Hematopoietic multipotent progenitor cell treated with erythropoietin and hydrocortisone succinate and interleukin-3 and kit ligand, for 4 days (in vitro differentiated cells): ENCODE results near the gene MTUS2.
"Not testable (repeated sequence)": the region's sequence is repeated elsewhere in the genome, so short reads cannot be mapped to it uniquely, and the experiment has no call there.

Source experiments
- DNase-seq: peaks from one replicate; pipeline ENCODE4 v3.0.0-alpha.2; 2015

MTUS2 gene

GRCh38 chr13:29345860-29346582 lies 525.9 kb downstream of the MTUS2 start:
- DNase-seq = not testable (repeated sequence)

- DNase-seq = no peak
These were observed 534.9 kb downstream of the MTUS2 start for GRCh38 chr13:29355029-29355428.

- DNase-seq = no peak
These were observed 539.0 kb downstream of the MTUS2 start for GRCh38 chr13:29359181-29359580.

GRCh38 chr13:29361716-29362115 lies 541.6 kb downstream of the MTUS2 start:
- no peak for DNase-seq

DNA sequence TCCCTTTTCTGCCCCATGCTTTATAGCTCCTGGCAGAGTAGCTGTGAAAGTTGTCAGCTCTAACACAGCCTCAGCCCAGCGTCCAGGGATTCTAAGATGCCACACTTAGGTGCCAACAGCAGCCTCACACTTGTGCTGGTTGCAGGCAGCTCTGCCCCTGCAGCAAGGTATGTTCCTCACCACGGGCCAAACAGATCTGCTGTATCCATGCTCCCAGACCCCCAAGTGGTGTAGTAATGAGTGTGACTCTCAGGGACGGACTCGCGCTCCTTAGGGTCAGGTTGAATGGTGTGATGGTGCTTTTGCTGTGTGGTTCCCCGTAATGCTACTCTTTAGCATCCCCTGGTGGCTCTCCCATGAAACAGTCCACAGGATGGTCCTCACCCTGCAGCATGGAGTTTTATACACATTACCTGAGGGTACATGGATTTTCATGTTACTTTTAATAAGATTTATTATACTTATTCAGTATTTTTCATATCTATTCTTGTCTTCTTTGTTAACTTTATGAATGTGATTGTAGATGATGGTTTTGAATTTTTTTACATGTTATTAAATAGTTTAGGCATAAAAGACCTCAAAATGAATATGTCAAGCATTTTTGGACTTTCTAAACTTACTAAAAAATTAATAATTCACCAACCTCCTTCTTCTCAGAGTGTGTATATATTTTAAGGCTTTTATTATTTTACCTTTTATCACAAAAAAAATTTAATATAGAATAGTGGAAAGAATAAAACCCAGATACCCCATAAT lies 542.9 kb downstream of the MTUS2 start:
- DNase-seq = peak; percentile 79

DNA sequence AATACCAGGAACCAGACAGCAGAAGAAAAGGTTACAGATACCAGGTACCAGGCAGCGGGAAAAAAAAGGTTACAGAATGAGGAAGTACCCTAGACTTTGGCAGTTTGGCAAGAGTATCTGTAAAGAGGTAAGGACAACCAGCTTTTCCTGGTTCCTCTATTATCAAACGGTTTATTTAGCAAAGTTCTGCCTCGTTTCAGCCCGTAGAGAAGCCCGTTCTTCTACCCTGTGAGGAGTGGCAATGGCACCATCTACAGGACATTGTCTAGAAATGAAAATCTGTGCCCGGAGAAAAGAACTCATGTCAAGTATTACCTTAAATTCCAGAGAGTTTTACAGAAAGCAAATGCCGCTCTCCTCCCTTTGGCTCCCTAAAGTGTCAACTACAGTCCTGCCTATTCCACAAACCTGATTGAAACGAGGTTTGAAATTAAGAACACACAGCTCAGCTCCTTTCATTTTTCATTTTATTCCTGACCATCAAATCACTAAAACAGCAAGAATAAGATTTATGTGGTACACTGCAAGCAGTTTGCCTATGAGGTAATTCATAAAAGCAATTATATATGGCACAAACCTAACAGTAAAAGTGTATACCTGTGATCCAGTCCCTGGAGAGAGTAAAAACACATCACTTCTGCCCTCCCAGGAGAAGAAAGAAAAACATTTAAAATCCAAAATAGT lies 549.1 kb downstream of the MTUS2 start:
- peak; percentile 85 for DNase-seq

DNA sequence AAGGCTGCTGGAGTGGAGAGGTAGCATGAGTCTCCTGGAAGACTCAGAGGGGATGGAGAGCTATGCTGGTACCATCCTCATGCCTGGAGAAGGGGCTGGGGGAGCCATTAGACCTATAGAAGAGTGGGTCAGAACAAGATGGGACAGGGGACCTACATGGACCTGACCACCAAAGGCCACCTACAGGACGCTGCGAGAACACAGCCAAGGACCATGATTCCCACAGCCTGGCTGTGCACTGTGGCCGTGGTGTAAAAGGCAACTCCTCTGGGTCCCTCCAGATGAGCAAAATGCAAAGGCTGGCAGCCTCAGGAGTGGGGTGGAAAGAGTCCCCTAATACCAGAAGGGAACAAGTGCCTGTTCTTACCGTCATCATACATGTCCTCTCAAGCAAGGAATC lies 559.1 kb downstream of the MTUS2 start:
- DNase-seq = no peak

- no peak for DNase-seq
These were observed 559.7 kb downstream of the MTUS2 start for GRCh38 chr13:29379865-29380264.

DNA sequence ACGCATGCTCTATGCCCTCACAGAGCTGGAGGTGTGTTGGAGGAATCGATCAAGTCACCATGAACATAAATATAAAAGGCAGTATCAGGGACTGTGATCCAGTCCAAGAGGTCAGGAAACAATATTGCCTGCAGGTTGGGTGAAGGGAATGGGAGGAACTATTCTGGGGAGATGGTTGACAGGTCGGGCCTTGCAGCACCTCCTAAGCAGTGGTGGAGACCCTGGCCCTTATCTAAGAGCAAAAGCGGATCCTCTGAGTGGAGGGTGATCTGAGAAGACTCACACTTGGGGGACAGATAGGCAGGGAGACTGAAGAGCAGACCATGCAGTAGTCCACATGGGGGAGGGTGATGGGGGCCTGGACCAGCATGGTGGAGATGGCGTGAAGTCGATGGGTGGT lies 561.9 kb downstream of the MTUS2 start:
- DNase-seq = no peak

DNA sequence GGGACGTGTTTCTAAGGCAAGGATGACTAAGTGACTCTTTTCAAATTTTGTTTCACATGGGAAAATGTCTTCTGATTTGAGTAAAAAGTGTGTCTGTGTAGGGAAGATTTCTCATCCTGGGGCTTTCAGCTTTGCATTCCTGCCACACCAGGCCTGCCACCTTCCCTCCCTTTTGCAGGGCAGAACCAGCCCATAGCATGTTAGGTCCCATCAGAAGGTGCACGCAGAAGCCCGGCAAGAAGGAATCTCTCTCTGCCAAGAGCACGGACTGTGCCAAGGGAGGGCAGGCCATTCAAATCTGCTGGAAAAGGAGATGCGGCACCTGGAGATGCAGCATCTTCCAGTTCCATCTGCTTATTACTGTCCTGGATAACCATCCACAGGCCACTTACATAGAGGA lies 563.3 kb downstream of the MTUS2 start:
- no peak for DNase-seq

- DNase-seq = peak; percentile 90
These were observed 564.3 kb downstream of the MTUS2 start for GRCh38 chr13:29384466-29384865.

- DNase-seq = peak; percentile 22
These were observed 564.7 kb downstream of the MTUS2 start for GRCh38 chr13:29384871-29385270.

- no peak for DNase-seq
These were observed 566.1 kb downstream of the MTUS2 start for GRCh38 chr13:29386246-29386645.

GRCh38 chr13:29390598-29390997 lies 570.5 kb downstream of the MTUS2 start:
- not testable (repeated sequence) for DNase-seq

DNA sequence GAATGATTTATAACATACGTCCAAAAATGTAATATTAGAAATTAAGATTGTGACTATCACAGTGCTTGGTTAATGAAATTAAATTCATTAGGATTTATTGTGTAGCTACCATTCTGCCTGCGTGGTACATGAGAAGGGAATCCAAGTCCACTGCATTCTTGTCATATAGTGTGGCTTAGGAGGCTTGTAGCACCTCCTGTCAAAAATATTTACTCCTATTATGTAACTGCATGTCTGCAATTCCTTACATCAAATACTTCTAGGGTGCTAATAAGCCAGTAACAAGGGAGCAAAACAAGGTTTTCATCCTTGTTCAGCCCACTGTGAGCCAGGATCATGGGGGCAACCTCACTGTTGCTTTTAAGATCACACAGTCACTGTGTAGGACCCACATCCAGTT lies 576.3 kb downstream of the MTUS2 start:
- DNase-seq = no peak

GRCh38 chr13:29397265-29397664 lies 577.1 kb downstream of the MTUS2 start:
- DNase-seq = no peak

DNA sequence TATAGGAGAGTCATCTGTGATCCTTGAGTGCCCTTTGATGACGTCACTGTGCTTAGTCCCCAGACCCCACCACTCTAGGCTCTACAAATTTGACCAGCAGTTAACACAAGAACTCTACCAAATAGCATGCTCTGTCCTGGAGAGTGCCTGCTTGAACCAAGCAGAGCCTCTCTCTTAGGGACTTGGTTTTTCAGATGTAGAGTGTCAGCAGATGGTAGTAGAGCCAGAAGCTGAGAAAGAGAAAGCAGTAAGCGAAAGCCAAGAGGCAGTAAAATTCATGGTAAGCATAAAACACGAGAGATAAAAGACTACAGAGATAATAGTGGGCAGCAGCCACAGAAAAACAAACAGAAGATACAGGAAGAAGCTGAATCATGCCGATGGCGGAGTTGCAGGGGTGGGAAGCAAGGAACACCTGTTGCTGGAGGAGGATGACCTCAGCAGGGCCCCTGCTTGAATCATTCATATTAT lies 582.1 kb downstream of the MTUS2 start:
- peak; percentile 31 for DNase-seq

GRCh38 chr13:29405401-29405800 lies 585.3 kb downstream of the MTUS2 start:
- DNase-seq = no peak

GRCh38 chr13:29411481-29411880 lies 591.3 kb downstream of the MTUS2 start:
- DNase-seq = peak; percentile 11

GRCh38 chr13:29418026-29418425 lies 597.9 kb downstream of the MTUS2 start:
- no peak for DNase-seq

GRCh38 chr13:29421118-29421517 lies 601.0 kb downstream of the MTUS2 start:
- no peak for DNase-seq

- DNase-seq = no peak
These were observed 601.9 kb downstream of the MTUS2 start for GRCh38 chr13:29422015-29422414.

GRCh38 chr13:29423050-29423449 lies 602.9 kb downstream of the MTUS2 start:
- DNase-seq = no peak

- no peak for DNase-seq
These were observed 607.8 kb downstream of the MTUS2 start for GRCh38 chr13:29427937-29428309.
